C4-2B (cell line): ENCODE measurements around the gene SLC7A9.
"Not testable (repeated sequence)": the region's sequence is repeated elsewhere in the genome, so short reads cannot be mapped to it uniquely, and the experiment has no call there.

Experiments
- H3K27ac ChIP-seq: fragments of 450-650 bp; 2 replicates; pipeline ENCODE4 v1.5.1; 2017
- CTCF ChIP-seq: fragments of 450-650 bp; conservative IDR thresholded peaks from 2 replicates; pipeline ENCODE4 v1.5.1; 2017; ENCODE audit warnings: mild to moderate bottlenecking
- ZFX ChIP-seq: fragments of 450-650 bp; IDR thresholded peaks from 2 replicates; pipeline ENCODE4 v1.6.1; 2017

The SLC7A9 gene

DNA sequence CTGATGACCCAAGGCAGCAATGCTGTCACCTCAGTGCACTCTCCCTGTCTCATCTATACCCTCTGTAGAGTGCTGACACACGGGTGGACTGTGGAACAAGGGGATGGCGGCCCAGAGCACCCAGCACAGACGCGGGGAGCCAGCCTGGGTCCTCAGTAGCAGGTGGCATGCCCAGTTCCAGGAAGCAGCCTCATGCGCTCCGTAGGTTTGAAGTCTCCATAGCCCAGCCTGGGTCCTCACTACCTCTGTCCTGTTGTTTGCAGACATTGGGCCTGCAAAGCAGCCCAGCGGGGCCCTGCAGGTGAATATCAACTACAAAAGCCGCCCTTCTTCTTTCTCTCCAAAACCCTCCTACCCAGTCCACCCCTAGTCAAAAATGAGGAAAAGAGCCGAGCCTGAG lies 5.0 kb upstream of the SLC7A9 start:
- no peak overlapping the region for H3K27ac ChIP-seq
- TF ChIP-seq ZFX (no peak), CTCF (no peak)

- no peak for TF ChIP-seq ZFX
- TF ChIP-seq CTCF = no peak
Observed at GRCh38 chr19:32873247-32873959, 3.8 kb upstream of the SLC7A9 start.

GRCh38 chr19:32872391-32872790 lies 2.8 kb upstream of the SLC7A9 start:
- no peak overlapping the region for H3K27ac ChIP-seq
- no peak for TF ChIP-seq CTCF
- no peak for TF ChIP-seq ZFX

More at GRCh38 chr19:32873247-32873959, 3.8 kb upstream of the SLC7A9 start:
- no peak overlapping the region for H3K27ac ChIP-seq

GRCh38 chr19:32870981-32871451 lies 1.4 kb upstream of the SLC7A9 start:
- no peak for TF ChIP-seq ZFX
- no peak for TF ChIP-seq CTCF
- no peak overlapping the region for H3K27ac ChIP-seq

- TF ChIP-seq CTCF (no peak), ZFX (no peak)
- no peak overlapping the region for H3K27ac ChIP-seq
Observed at GRCh38 chr19:32869966-32870573, 503 bp upstream of the SLC7A9 start.

- no peak overlapping the region for H3K27ac ChIP-seq
- TF ChIP-seq CTCF (no peak), ZFX (no peak)
Observed at GRCh38 chr19:32868206-32868950, 1.2 kb downstream of the SLC7A9 start.

GRCh38 chr19:32867436-32867835 lies 2.1 kb downstream of the SLC7A9 start:
- H3K27ac ChIP-seq = not testable (repeated sequence)
